HG02763 (cell line): ENCODE measurements around the gene ABHD10.

Experiments used
- ATAC-seq: cut with Tn5 transposase; IDR thresholded peaks from one replicate; pipeline ENCODE4 v1.9.1; 2021; ENCODE audit warnings: mild to moderate bottlenecking, moderate library complexity; ENCODE audit not compliant: unreplicated experiment

ABHD10 gene

GRCh38 chr3:111978583-111979433 is at the start of gene ABHD10:
TSS of gene ABHD10 (plus strand) at chr3:111979026. CDS start at chr3:111979062, 36 bp downstream.
- ATAC-seq: peak; percentile 97

- no peak for ATAC-seq
These were observed 49.3 kb upstream of the ABHD10 start for GRCh38 chr3:111929484-111929883.

GRCh38 chr3:111932946-111933345 is 45.9 kb upstream of the ABHD10 start:
- no peak for ATAC-seq

GRCh38 chr3:111936191-111936841 is 42.5 kb upstream of the ABHD10 start:
- ATAC-seq: no peak

DNA sequence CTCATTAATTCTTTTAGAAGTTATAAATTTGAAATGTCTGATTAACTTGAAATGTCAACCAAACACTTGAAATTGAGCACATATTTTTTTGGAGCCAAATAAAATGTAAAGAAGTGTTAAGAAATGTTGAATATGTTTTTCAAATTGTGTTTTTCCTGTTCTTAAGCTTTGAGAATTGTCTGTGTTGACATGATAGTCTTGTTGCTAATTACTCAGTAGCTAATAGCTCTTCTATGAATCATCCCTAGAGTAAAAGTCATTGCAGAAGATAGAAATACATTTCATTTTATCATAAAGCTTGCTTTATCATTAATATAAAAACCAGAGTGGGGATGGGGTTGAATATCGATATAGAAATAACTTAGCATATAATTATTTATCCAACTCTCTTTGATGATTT is 41.9 kb upstream of the ABHD10 start:
- ATAC-seq: no peak

- no peak for ATAC-seq
These were observed 41.0 kb upstream of the ABHD10 start for GRCh38 chr3:111937871-111938270.

GRCh38 chr3:111939873-111940272 is 39.0 kb upstream of the ABHD10 start:
- ATAC-seq: no peak

DNA sequence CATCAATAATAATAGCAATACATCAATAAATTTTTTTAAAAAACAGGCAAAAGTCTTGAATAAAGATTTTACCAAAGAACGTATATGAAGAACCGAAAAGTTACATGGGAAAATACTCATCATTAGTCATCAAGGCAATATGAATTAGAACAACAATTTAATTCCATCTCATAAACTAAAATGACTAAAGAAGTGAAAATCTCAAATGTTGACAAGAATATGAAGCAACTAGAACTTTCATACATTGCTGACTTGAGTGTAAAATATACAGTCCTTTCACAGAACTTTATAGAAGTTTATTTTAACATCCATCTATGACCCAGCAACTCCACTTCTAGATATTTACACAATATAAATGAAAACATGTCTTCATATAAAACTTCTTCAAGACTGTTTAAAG is 35.3 kb upstream of the ABHD10 start:
- ATAC-seq: no peak

DNA sequence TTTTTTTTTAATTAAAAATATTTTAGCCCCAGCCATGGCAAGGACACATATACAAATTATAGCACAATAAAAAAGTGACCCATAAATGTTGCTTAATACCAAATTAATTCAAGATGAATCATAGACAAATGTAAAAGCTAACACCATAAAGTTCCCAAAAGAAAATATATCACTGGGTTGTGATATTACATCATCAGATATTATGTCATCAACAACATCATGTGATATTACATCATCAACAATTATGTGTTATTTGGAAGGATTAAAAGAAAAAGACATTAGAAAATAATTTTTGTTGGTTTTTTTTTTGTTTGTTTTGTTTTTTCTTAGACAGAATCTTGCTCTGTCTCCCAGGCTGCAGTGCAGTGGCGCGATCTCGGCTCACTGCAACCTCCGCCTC is 34.5 kb upstream of the ABHD10 start:
- ATAC-seq: no peak

DNA sequence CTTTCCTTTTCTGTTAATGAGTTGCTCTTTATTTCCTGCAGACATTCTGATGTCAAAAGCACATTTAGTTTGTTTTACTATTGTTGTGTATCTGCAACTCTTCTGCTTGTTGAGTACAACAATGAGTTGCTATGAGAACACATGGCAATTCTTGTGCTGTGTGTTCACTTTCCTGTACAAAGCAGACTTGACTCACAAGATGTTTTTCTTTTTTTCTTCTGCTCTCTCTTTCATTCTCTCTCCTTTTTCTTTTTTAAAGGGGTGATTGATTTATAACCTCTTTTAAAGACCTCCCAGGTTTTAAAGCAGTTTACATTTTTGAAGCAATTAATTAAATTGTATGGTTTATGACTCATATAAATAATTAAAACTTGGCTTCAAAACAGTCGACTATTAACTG is 31.6 kb upstream of the ABHD10 start:
- no peak for ATAC-seq

GRCh38 chr3:111948786-111949185 is 30.0 kb upstream of the ABHD10 start:
- no peak for ATAC-seq

DNA sequence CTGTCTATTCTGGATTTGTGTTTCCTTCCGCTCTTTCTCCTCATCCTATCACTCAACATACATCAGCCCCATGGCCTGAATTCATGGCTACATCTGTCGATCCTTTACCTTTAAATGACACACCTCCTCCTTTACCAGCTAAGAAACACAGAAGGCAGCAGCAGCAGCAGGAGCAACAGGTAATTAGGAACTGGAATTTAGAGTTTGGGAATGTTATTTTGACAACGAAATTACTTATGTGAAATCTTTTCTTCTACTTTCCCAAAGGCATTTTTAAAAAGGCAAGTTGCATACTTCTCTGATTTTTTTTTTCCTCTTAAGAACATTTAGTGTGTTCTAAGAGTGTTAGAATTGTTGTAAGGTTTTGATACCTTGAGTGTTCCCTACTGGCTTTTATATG is 29.1 kb upstream of the ABHD10 start:
- no peak for ATAC-seq

DNA sequence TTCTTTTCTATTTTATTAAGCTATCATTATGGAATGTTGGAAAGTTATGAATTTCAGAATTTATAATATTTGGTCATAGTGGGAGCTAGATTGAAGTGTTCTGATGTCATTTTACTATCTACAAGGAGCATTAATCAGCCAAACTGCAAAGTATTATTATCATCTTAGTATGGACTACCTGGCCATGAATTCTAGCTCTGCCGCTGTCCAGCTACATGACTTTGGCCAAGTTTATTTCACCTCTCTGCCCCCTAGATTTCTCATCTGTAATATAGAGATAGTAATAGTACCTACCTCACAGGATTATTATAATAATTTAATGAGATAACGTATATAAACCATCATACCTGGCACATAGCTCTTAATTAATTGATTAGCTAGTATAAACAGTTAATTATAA is 27.8 kb upstream of the ABHD10 start:
- no peak for ATAC-seq

- no peak for ATAC-seq
These were observed 26.7 kb upstream of the ABHD10 start for GRCh38 chr3:111952086-111952485.

- ATAC-seq: no peak
These were observed 25.9 kb upstream of the ABHD10 start for GRCh38 chr3:111952866-111953450.

- ATAC-seq: no peak
These were observed 24.4 kb upstream of the ABHD10 start for GRCh38 chr3:111954228-111954990.

GRCh38 chr3:111955876-111956275 is 22.9 kb upstream of the ABHD10 start:
- no peak for ATAC-seq

- ATAC-seq: no peak
These were observed 22.4 kb upstream of the ABHD10 start for GRCh38 chr3:111956449-111956848.

DNA sequence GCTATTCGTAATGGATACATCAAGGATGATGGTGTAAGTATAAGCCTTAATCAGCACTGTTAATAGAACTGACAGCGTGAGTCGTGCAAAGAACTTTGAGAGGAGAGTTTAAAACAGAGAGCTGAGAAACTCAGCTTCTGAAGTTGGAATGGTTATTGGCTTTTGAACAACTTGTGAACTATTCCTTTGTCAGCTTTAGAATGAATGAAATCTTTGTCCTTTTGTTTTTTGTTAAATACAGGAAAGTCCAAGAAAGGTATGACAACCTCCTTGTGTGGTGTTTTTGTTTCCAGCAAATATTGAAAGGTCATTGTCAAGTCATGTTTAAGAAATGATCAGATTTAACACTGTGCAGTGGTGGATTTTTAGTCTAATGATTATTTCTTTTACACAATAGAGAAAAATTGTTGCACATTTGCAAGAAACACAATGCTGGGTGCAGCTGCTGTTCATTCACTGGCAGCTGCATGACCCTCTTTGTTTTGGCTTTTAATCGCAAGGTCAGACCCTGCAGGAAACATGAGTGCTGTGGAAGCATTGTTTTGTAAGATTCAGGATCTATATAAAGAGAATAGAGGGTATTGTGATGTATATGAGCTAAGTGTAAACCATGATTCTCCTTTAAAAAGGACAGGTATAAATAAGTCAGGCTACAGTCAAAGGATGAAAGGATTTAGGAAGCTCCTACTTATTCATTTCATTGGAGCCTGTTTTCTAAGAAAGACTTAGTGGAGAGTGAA is 21.7 kb upstream of the ABHD10 start:
- ATAC-seq: no peak

GRCh38 chr3:111961461-111962164 is 17.2 kb upstream of the ABHD10 start:
- no peak for ATAC-seq
